WTC11 (cell line): ENCODE measurements around the gene ZNF213. TPM values are rescaled to one million over a fixed set of nuclear protein-coding genes. Genes with fewer than 3 reads are reported as not detected.

Experiments used
- ATAC-seq: fragments of 200-7000 bp; cut with Tn5 transposase; 2 replicates; pipeline ENCODE4 v1.10.0; 2021; ENCODE audit warnings: mild to moderate bottlenecking, moderate library complexity
- CTCF ChIA-PET: fragments of 300-600 bp; sonication (Branson Sonifier 250); formaldehyde crosslinking; loops from one replicate; lab custom pipeline; 2021; ENCODE audit warnings: antibody characterized with exemption; lab: Charles Lee
- POLR2A ChIA-PET: fragments of 350-600 bp; sonication (Branson Sonifier 250); formaldehyde crosslinking; loops from one replicate; lab custom pipeline; 2021; ENCODE audit warnings: antibody characterized with exemption; lab: Charles Lee
- DNase-seq: peaks from one replicate; pipeline ENCODE4 v3.0.0; 2021; ENCODE audit warnings: low spot score
- H3K27ac Mint-ChIP-seq: 2 replicates; pipeline ENCODE4 v1.8.0; 2021; ENCODE audit warnings: mixed read lengths
- H3K27me3 Mint-ChIP-seq: 2 replicates; pipeline ENCODE4 v1.8.0; 2021; ENCODE audit warnings: low read depth, mild to moderate bottlenecking, moderate library complexity, mixed read lengths
- H3K36me3 Mint-ChIP-seq: 2 replicates; pipeline ENCODE4 v1.8.0; 2021; ENCODE audit warnings: mixed read lengths
- H3K4me1 Mint-ChIP-seq: 2 replicates; pipeline ENCODE4 v1.8.0; 2022; ENCODE audit warnings: mixed read lengths
- H3K4me3 Mint-ChIP-seq: 2 replicates; pipeline ENCODE4 v1.8.0; 2021; ENCODE audit warnings: mild to moderate bottlenecking, moderate library complexity, mixed read lengths
- H3K9me3 Mint-ChIP-seq: 2 replicates; pipeline ENCODE4 v1.8.0; 2021; ENCODE audit warnings: mixed read lengths
- AR ChIP-seq: fragments of 250-450 bp; sonication (Bioruptor Pico); IDR thresholded peaks from 2 replicates; pipeline ENCODE4 v1.9.0; 2021; ENCODE audit warnings: mild to moderate bottlenecking
- ATF1 ChIP-seq: sonication (generic); formaldehyde crosslinking; IDR thresholded peaks from 2 replicates; pipeline ENCODE4 v1.8.1; 2023; ENCODE audit warnings: mild to moderate bottlenecking, moderate library complexity, missing genetic modification reagents
- ATF3 ChIP-seq: sonication (generic); formaldehyde crosslinking; conservative IDR thresholded peaks from 2 replicates; pipeline ENCODE4 v1.8.1; 2022; ENCODE audit warnings: mild to moderate bottlenecking, missing genetic modification reagents
- CBFB ChIP-seq: sonication (generic); formaldehyde crosslinking; IDR thresholded peaks from 2 replicates; pipeline ENCODE4 v1.8.1; 2022; ENCODE audit warnings: mild to moderate bottlenecking, low read depth, missing genetic modification reagents
- CREM ChIP-seq: sonication (generic); formaldehyde crosslinking; IDR thresholded peaks from 2 replicates; pipeline ENCODE4 v1.8.1; 2022; ENCODE audit warnings: mild to moderate bottlenecking, missing genetic modification reagents, moderate library complexity
- ELF4 ChIP-seq: sonication (generic); formaldehyde crosslinking; IDR thresholded peaks from 2 replicates; pipeline ENCODE4 v1.8.1; 2022; ENCODE audit warnings: low read depth, mild to moderate bottlenecking, moderate library complexity, missing genetic modification reagents
- ESRRA ChIP-seq: sonication (generic); formaldehyde crosslinking; IDR thresholded peaks from 2 replicates; pipeline ENCODE4 v1.8.1; 2022; ENCODE audit warnings: mild to moderate bottlenecking, missing genetic modification reagents, borderline replicate concordance
- GRHL2 ChIP-seq: fragments of 250-450 bp; sonication (Bioruptor Pico); IDR thresholded peaks from 2 replicates; pipeline ENCODE4 v1.8.0; 2022; ENCODE audit warnings: mild to moderate bottlenecking, moderate library complexity; ENCODE audit not compliant: insufficient replicate concordance, severe bottlenecking
- IRF2 ChIP-seq: sonication (generic); formaldehyde crosslinking; IDR thresholded peaks from 2 replicates; pipeline ENCODE4 v1.8.0; 2022; ENCODE audit warnings: low read depth, missing genetic modification reagents, borderline replicate concordance
- KAT7 ChIP-seq: sonication (generic); formaldehyde crosslinking; IDR thresholded peaks from 2 replicates; pipeline ENCODE4 v1.8.1; 2023; ENCODE audit warnings: missing genetic modification reagents, mild to moderate bottlenecking, borderline replicate concordance
- MLX ChIP-seq: sonication (generic); formaldehyde crosslinking; IDR thresholded peaks from 2 replicates; pipeline ENCODE4 v1.8.1; 2023; ENCODE audit warnings: mild to moderate bottlenecking, missing genetic modification reagents, moderate library complexity
- MYBL2 ChIP-seq: sonication (generic); formaldehyde crosslinking; IDR thresholded peaks from 2 replicates; pipeline ENCODE4 v1.8.1; 2023; ENCODE audit warnings: mild to moderate bottlenecking, moderate library complexity, missing genetic modification reagents
- NFATC4 ChIP-seq: fragments of 250-450 bp; sonication (Bioruptor Pico); IDR thresholded peaks from 2 replicates; pipeline ENCODE4 v1.9.0; 2021; ENCODE audit warnings: mild to moderate bottlenecking
- NR2C2 ChIP-seq: sonication (generic); formaldehyde crosslinking; IDR thresholded peaks from 2 replicates; pipeline ENCODE4 v1.8.0; 2022; ENCODE audit warnings: mild to moderate bottlenecking, missing genetic modification reagents
- NR3C1 ChIP-seq: sonication (generic); formaldehyde crosslinking; conservative IDR thresholded peaks from 2 replicates; pipeline ENCODE4 v1.8.1; 2023; ENCODE audit warnings: low read depth, mild to moderate bottlenecking, missing genetic modification reagents
- PREB ChIP-seq: sonication (generic); formaldehyde crosslinking; IDR thresholded peaks from 2 replicates; pipeline ENCODE4 v1.8.1; 2022; ENCODE audit warnings: mild to moderate bottlenecking, missing genetic modification reagents, moderate library complexity, borderline replicate concordance
- RELA ChIP-seq: sonication (generic); formaldehyde crosslinking; IDR thresholded peaks from 2 replicates; pipeline ENCODE4 v1.8.1; 2022; ENCODE audit warnings: missing genetic modification reagents, mild to moderate bottlenecking, borderline replicate concordance
- RORB ChIP-seq: fragments of 250-450 bp; sonication (Bioruptor Pico); IDR thresholded peaks from 2 replicates; pipeline ENCODE4 v1.9.0; 2021; ENCODE audit warnings: mild to moderate bottlenecking
- SMAD3 ChIP-seq: sonication (generic); formaldehyde crosslinking; IDR thresholded peaks from 2 replicates; pipeline ENCODE4 v1.8.0; 2022; ENCODE audit warnings: missing genetic modification reagents, mild to moderate bottlenecking, borderline replicate concordance
- ZMAT4 ChIP-seq: fragments of 250-450 bp; sonication (Bioruptor Pico); IDR thresholded peaks from 2 replicates; pipeline ENCODE4 v1.9.0; 2021; ENCODE audit warnings: mild to moderate bottlenecking
- ZNF232 ChIP-seq: sonication (generic); formaldehyde crosslinking; IDR thresholded peaks from 2 replicates; pipeline ENCODE4 v1.8.0; 2022; ENCODE audit warnings: mild to moderate bottlenecking, missing genetic modification reagents
- ZNF423 ChIP-seq: fragments of 250-450 bp; sonication (Bioruptor Pico); IDR thresholded peaks from 2 replicates; pipeline ENCODE4 v2.1.2; 2022; ENCODE audit warnings: mild to moderate bottlenecking, moderate library complexity
- ZNF671 ChIP-seq: fragments of 250-450 bp; sonication (Bioruptor Pico); IDR thresholded peaks from 2 replicates; pipeline ENCODE4 v1.8.0; 2021; ENCODE audit warnings: mild to moderate bottlenecking
- total RNA-seq: library from RNA; stranded (reverse); gene quantifications from 3 replicates; pipeline ENCODE4 v1.2.3, GENCODE V29; 2021

The ZNF213 gene
- total RNA-seq, 1 experiment from 2014 or later: 11.6 TPM

GRCh38 chr16:3142327-3142726 is 7.5 kb downstream of the ZNF213 start:
- no peak for DNase-seq
- Mint-ChIP-seq H3K4me1 (no peaks in the 10 kb centered on the region), H3K27me3 (peaks cover 4% of the 10 kb centered on the region)
- ATAC-seq: no peak
- TF ChIP-seq RORB (CRISPR knock-in tag) (no peak), AR (CRISPR knock-in tag) (no peak), CREM (CRISPR knock-in tag) (no peak), NR3C1 (no peak), ZNF671 (CRISPR knock-in tag) (no peak), ATF3 (CRISPR knock-in tag) (no peak), RELA (CRISPR knock-in tag) (no peak), ELF4 (CRISPR knock-in tag) (no peak), GRHL2 (CRISPR knock-in tag) (no peak), MYBL2 (CRISPR knock-in tag) (no peak), NR2C2 (CRISPR knock-in tag) (no peak), ZNF423 (CRISPR knock-in tag) (no peak), ATF1 (CRISPR knock-in tag) (no peak), IRF2 (CRISPR knock-in tag) (no peak), ZMAT4 (no peak), ESRRA (no peak)
- TF ChIP-seq, all 79 proteins: peak for 0
- ChIA-PET CTCF (interaction anchor here (3.8 kb wide), 1 partner anchor 13 kb away, joined by 30 read pairs; no protein-coding TSS in a partner anchor), POLR2A (no interaction called here)
- Mint-ChIP-seq H3K27ac (0 out of 2 replicates have a peak overlapping the region, but pooled peaks have one; percentile 33), H3K9me3 (no peaks in the 10 kb centered on the region), H3K4me3 (no peak overlapping the region), H3K36me3 (peaks cover 7% of the 10 kb centered on the region; the same call in 1 of the 2 replicates)

GRCh38 chr16:3142770-3143169 is 7.9 kb downstream of the ZNF213 start:
- Mint-ChIP-seq H3K4me3 (no peak overlapping the region), H3K4me1 (no peaks in the 10 kb centered on the region), H3K27me3 (peaks cover 4% of the 10 kb centered on the region), H3K27ac (no peak overlapping the region), H3K36me3 (peaks cover 7% of the 10 kb centered on the region; the same call in 1 of the 2 replicates), H3K9me3 (no peaks in the 10 kb centered on the region)
- POLR2A ChIA-PET: no interaction called here
- CTCF ChIA-PET: interaction anchor here (3.8 kb wide), 1 partner anchor 13 kb away, joined by 30 read pairs; no protein-coding TSS in a partner anchor
- TF ChIP-seq ZNF232 (CRISPR knock-in tag) (no peak), MLX (CRISPR knock-in tag) (no peak), NR2C2 (CRISPR knock-in tag) (no peak), NFATC4 (no peak), ATF1 (CRISPR knock-in tag) (no peak), PREB (CRISPR knock-in tag) (no peak), CREM (CRISPR knock-in tag) (no peak), SMAD3 (CRISPR knock-in tag) (no peak), KAT7 (CRISPR knock-in tag) (no peak), CBFB (CRISPR knock-in tag) (no peak)
- ATAC-seq (no peak), DNase-seq (no peak)
